ENCODE measurements around the gene ARMC9.

DNA sequence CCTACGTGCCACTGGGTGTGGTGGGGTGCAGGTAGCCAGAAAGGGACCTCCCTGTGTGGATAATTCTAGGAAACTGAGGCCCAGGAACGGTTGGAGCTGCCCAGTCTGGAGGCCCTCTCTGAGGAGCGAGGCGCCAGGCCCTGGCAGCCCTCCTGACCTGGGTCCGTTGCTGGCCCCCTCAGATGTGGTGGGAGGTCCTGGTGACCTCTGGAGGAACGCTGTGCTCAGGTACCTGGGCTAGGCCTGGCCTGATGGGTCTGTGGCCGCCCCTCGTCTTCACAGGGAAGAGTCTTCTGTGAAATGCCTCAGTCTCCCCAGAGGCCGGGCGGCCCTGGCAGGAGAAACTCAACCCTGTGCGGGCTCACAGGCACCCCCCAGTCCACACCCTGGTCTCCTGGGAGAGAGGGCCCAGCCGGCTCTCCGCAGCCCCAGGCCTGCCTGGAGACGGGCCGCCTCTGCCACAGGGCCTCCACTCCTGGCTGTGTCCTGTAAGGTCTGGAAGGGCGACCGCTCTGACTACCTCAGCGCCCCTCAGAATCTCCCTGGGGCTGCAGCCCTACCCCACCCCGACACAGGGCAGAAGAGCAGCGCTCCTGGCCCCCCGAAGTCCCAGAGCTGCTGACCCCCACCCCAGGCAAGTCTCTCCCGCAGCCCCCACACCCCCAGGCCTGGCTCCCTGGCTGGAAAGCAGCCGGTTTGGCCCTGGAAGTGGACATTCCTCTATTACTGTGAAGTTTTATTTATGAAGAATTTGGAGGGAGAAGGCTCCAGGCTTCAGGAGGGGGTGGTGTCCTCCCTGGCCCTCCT, 200.8 kb downstream of the ARMC9 start:
- TF ChIP-seq CTCF (conservative IDR thresholded peaks at IDR 0.05; ENCODE audit: low read depth, low read length), result no peak
- no peak for TF ChIP-seq EZH2 (IDR thresholded peaks at IDR 0.05; ENCODE audit: low read length, unreplicated experiment)
- TF ChIP-seq EZH2phosphoT487 (IDR thresholded peaks at IDR 0.05; ENCODE audit: borderline replicate concordance, low read length), result no peak

Measured in PC-3 (cell line).